Neural progenitor cell (in vitro differentiated cells): Measurements from ENCODE around the gene ATM. TPM values are rescaled to one million over a fixed set of nuclear protein-coding genes. Genes with fewer than 3 reads are reported as not detected.

Source experiments
- DNase-seq: peaks from one replicate; pipeline ENCODE4 v3.0.0-alpha.2; 2016; ENCODE audit warnings: low spot score
- H2AFZ ChIP-seq: fragments of 200-600 bp; sonication (generic); replicated peaks from 2 replicates; pipeline ENCODE4 v1.6.1; 2016; ENCODE audit warnings: antibody characterized with exemption
- H3F3A ChIP-seq: fragments of 200-600 bp; sonication (generic); 2 replicates; pipeline ENCODE4 v1.6.1; 2016; ENCODE audit warnings: antibody characterized with exemption, low read depth
- H3K27ac ChIP-seq: fragments of 200-600 bp; sonication (generic); 2 replicates; pipeline ENCODE4 v1.5.1; 2016; ENCODE audit warnings: mild to moderate bottlenecking
- H3K27me3 ChIP-seq: fragments of 200-600 bp; sonication (generic); 2 replicates; pipeline ENCODE4 v1.6.1; 2016; ENCODE audit warnings: mild to moderate bottlenecking, moderate library complexity
- H3K36me3 ChIP-seq: fragments of 200-600 bp; sonication (generic); 2 replicates; pipeline ENCODE4 v1.5.1; 2016
- H3K4me1 ChIP-seq: fragments of 200-600 bp; sonication (generic); 2 replicates; pipeline ENCODE4 v1.6.1; 2016; ENCODE audit warnings: mixed run types
- H3K4me2 ChIP-seq: fragments of 200-600 bp; sonication (generic); 2 replicates; pipeline ENCODE4 v1.6.1; 2016
- H3K4me3 ChIP-seq: fragments of 200-600 bp; sonication (generic); 2 replicates; pipeline ENCODE4 v1.5.1; 2016
- H3K79me2 ChIP-seq: fragments of 200-600 bp; sonication (generic); 2 replicates; pipeline ENCODE4 v1.6.1; 2016; ENCODE audit warnings: low read depth
- H3K9ac ChIP-seq: fragments of 200-600 bp; sonication (generic); 2 replicates; pipeline ENCODE4 v1.6.1; 2016
- H3K9me3 ChIP-seq: fragments of 200-600 bp; sonication (generic); 2 replicates; pipeline ENCODE4 v1.5.1; 2016; ENCODE audit warnings: low read depth
- H4K20me1 ChIP-seq: fragments of 200-600 bp; sonication (generic); 2 replicates; pipeline ENCODE4 v1.6.1; 2016; ENCODE audit warnings: low read depth
- H3K27ac Mint-ChIP-seq: 3 replicates; pipeline ENCODE4 v1.8.0; 2021; ENCODE audit warnings: mixed read lengths
- H3K27me3 Mint-ChIP-seq: 2 replicates; pipeline ENCODE4 v1.8.0; 2022; ENCODE audit warnings: low read depth, mild to moderate bottlenecking, inconsistent platforms, moderate library complexity, mixed read lengths; ENCODE audit not compliant: insufficient read depth
- H3K36me3 Mint-ChIP-seq: 3 replicates; pipeline ENCODE4 v1.8.0; 2021; ENCODE audit warnings: mixed read lengths
- H3K4me1 Mint-ChIP-seq: 3 replicates; pipeline ENCODE4 v1.8.0; 2021; ENCODE audit warnings: mixed read lengths
- H3K4me3 Mint-ChIP-seq: 3 replicates; pipeline ENCODE4 v1.8.0; 2021; ENCODE audit warnings: mild to moderate bottlenecking, moderate library complexity, mixed read lengths
- H3K9me3 Mint-ChIP-seq: 3 replicates; pipeline ENCODE4 v1.8.0; 2020; ENCODE audit warnings: mixed read lengths
- EZH2 ChIP-seq: fragments of 200-600 bp; sonication (generic); IDR thresholded peaks from 2 replicates; pipeline ENCODE4 v1.6.1; 2017; ENCODE audit warnings: antibody characterized with exemption, mild to moderate bottlenecking, moderate library complexity
- EZH2phosphoT487 ChIP-seq: fragments of 200-600 bp; sonication (generic); IDR thresholded peaks from 2 replicates; pipeline ENCODE4 v1.6.1; 2017; ENCODE audit warnings: antibody characterized with exemption
- total RNA-seq: library from RNA; depleted of rRNA; stranded (reverse); fragments of >200 nt; gene quantifications from 2 replicates; pipeline ENCODE4 v1.2.3, GENCODE V29; 2015; ENCODE audit warnings: low replicate concordance
- TF ChIP-seq, protein P1 (sequence below): fragments of 200-600 bp; sonication (generic); IDR thresholded peaks from 2 replicates; pipeline ENCODE4 v1.5.1; 2017; ENCODE audit warnings: antibody characterized with exemption, mild to moderate bottlenecking

ATM gene
- total RNA-seq, 1 donor from 2014 or later = 105 TPM

DNA sequence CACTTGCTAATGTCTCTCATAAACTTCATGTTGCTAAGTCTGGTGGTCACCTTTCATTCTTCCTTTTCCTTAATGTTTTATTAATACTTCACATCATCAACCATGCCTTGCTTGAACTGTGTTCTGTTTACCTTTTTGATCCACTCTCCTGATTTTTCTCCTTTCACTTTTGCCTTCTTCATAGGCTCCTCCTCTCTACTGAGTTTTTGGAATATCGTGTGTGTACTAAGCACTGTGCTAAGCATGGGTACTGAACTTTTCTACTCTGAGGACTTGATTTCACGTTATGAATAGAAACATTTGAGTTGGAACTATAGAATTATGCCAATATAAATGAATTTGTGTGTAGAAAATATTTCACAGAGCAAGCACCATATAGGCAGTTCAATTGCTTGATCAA, 90.6 kb downstream of the ATM start:
- Histone ChIP-seq H4K20me1 (no peaks in the 10 kb centered on the region), H3K4me3 (no peak overlapping the region), H3K4me1 (no peaks in the 10 kb centered on the region), H3K27me3 (no peaks in the 10 kb centered on the region), H2AFZ (no peak overlapping the region), H3K4me2 (no peak overlapping the region), H3K9ac (no peak overlapping the region), H3K79me2 (no peaks in the 10 kb centered on the region), H3K36me3 (peaks cover 18% of the 10 kb centered on the region), H3K9me3 (no peaks in the 10 kb centered on the region), H3F3A (no peaks in the 10 kb centered on the region), H3K27ac (no peak overlapping the region)
- no peaks in the 10 kb centered on the region for H3K27me3 Mint-ChIP-seq
- no peaks in the 10 kb centered on the region for H3K4me1 Mint-ChIP-seq
- H3K4me3 Mint-ChIP-seq = no peak overlapping the region
- no peaks in the 10 kb centered on the region for H3K9me3 Mint-ChIP-seq
- no peak for DNase-seq
- TF ChIP-seq EZH2phosphoT487 (no peak), EZH2 (no peak)
- TF ChIP-seq, protein P1, sequence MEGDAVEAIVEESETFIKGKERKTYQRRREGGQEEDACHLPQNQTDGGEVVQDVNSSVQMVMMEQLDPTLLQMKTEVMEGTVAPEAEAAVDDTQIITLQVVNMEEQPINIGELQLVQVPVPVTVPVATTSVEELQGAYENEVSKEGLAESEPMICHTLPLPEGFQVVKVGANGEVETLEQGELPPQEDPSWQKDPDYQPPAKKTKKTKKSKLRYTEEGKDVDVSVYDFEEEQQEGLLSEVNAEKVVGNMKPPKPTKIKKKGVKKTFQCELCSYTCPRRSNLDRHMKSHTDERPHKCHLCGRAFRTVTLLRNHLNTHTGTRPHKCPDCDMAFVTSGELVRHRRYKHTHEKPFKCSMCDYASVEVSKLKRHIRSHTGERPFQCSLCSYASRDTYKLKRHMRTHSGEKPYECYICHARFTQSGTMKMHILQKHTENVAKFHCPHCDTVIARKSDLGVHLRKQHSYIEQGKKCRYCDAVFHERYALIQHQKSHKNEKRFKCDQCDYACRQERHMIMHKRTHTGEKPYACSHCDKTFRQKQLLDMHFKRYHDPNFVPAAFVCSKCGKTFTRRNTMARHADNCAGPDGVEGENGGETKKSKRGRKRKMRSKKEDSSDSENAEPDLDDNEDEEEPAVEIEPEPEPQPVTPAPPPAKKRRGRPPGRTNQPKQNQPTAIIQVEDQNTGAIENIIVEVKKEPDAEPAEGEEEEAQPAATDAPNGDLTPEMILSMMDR = no peak
- peaks cover 14% of the 10 kb centered on the region for H3K36me3 Mint-ChIP-seq
- H3K27ac Mint-ChIP-seq = no peak overlapping the region

DNA sequence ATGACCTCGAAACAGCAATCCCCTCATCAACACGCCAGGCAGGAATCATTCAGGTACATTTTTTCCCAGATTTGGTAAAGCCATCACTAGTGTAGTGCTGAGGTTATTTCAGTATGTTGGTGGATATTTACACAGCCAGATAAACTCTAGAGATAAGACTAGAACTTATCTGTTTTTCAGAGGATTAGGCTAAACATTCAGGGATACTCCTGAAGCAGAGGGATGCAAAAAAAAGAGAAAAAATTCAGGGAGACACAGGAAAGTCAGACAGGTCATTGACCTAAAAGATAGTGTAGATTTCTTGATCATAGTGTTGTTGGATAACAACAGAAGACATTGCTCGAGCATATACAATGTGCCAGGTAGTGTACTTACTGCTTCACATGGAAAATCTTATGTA, 93.2 kb downstream of the ATM start:
- no peaks in the 10 kb centered on the region for H3K4me1 Mint-ChIP-seq
- Histone ChIP-seq H3K4me3 (no peak overlapping the region), H3K36me3 (peaks cover 10% of the 10 kb centered on the region), H3F3A (no peaks in the 10 kb centered on the region), H3K9ac (no peak overlapping the region), H3K9me3 (no peaks in the 10 kb centered on the region), H3K27me3 (no peaks in the 10 kb centered on the region), H3K27ac (no peak overlapping the region), H3K4me1 (no peaks in the 10 kb centered on the region), H3K79me2 (no peaks in the 10 kb centered on the region), H2AFZ (no peak overlapping the region), H4K20me1 (no peaks in the 10 kb centered on the region), H3K4me2 (no peak overlapping the region)
- DNase-seq = no peak
- no peaks in the 10 kb centered on the region for H3K27me3 Mint-ChIP-seq
- no peak overlapping the region for H3K4me3 Mint-ChIP-seq
- TF ChIP-seq EZH2 = no peak
- TF ChIP-seq, protein P1 = no peak
- TF ChIP-seq EZH2phosphoT487 = no peak
- no peak overlapping the region for H3K27ac Mint-ChIP-seq
- H3K36me3 Mint-ChIP-seq = peaks cover 13% of the 10 kb centered on the region
- no peaks in the 10 kb centered on the region for H3K9me3 Mint-ChIP-seq

DNA sequence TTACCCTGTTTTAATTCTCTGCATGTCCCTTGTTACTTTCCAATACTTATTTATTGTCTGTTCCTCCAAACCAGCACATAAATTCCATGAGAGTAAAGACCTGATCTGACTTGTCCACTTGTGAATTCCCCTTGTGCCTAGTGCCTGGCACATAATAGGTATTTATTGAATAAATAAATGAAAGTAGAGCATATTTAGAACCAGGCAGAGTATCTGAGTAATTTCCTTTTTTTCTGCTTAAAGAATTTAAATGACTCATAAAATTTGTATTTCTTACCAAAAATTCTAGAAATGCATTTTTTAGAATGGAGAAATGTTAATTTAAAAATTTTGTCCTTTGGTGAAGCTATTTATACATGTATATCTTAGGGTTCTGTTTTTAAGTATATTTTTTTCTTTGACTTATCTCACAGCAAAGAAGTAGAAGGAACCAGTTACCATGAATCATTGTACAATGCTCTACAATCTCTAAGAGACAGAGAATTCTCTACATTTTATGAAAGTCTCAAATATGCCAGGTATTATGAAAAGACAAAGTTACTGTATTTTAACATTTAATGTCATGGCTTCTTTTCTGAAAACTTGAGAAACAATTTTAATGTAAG, 96.8 kb downstream of the ATM start:
- no peak for DNase-seq
- H3K27me3 ChIP-seq = no peaks in the 10 kb centered on the region
- no peaks in the 10 kb centered on the region for H3K79me2 ChIP-seq
- H3K4me3 ChIP-seq = no peak overlapping the region
- H3K9ac ChIP-seq = no peak overlapping the region
- peaks cover 14% of the 10 kb centered on the region for H3K36me3 Mint-ChIP-seq
- no peaks in the 10 kb centered on the region for H3K4me1 ChIP-seq
- no peaks in the 10 kb centered on the region for H3K9me3 Mint-ChIP-seq
- TF ChIP-seq, protein P1 = no peak
- TF ChIP-seq EZH2phosphoT487 (no peak), EZH2 (no peak)
- H2AFZ ChIP-seq = no peak overlapping the region
- no peaks in the 10 kb centered on the region for H4K20me1 ChIP-seq
- no peak overlapping the region for H3K27ac Mint-ChIP-seq
- H3K4me2 ChIP-seq = no peak overlapping the region
- no peak overlapping the region for H3K4me3 Mint-ChIP-seq
- H3K27me3 Mint-ChIP-seq = no peaks in the 10 kb centered on the region
- peaks cover 10% of the 10 kb centered on the region for H3K36me3 ChIP-seq
- H3K4me1 Mint-ChIP-seq = no peaks in the 10 kb centered on the region
- H3K9me3 ChIP-seq = no peaks in the 10 kb centered on the region
- no peak overlapping the region for H3K27ac ChIP-seq
- no peaks in the 10 kb centered on the region for H3F3A ChIP-seq
